ENCODE data around the gene CXCL8. TPM values are rescaled to one million over a fixed set of nuclear protein-coding genes. Genes with fewer than 3 reads are reported as not detected.
A peak's percentile ranks its signal among the peaks of the same experiment; 100 is the strongest.

Gene CXCL8
- polyA plus RNA-seq, 2 of the 4 experiments (the other 2 are of a cell fraction), result 4.4 to 57.2 TPM

DNA sequence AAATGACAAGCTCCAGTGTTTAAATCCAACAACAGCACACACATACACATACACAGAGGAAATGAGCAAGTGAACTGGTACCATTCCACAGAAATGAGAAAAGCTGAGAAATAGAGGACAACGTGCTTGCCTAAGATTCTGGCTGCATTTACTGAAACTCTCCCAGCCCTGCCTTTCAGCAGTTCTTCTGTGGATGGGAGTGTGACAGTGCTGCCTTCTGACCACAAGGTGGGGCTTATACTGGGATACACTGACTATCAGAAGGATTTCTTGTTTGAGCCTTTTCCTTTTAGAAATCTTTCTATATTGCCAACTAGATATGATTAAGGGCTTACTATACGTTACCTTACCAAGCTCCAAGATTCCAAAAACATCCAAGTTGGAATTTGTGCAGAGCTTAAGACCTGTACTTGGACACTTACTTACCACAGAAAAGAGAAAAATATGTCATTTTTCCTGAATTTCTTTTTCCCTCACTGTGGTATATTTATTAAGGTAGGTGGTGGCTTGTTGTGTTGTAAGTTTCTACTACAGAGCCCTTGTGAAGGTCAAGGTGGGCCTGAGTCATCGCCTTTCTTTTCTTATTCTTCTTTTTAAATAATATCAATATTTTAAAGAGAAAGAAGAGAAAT is 10.7 kb upstream of the CXCL8 start:
- H3K9me3 ChIP-seq, result no peaks in the 10 kb centered on the region
- TF ChIP-seq RAD21 (conservative IDR thresholded peaks at IDR 0.05 in 1 of 2, IDR thresholded peaks at IDR 0.05 in 1 of 2) (peak; percentile 61 to 69), SMC3 (IDR thresholded peaks at IDR 0.05) (peak; percentile 82)
- TF ChIP-seq, protein P1, sequence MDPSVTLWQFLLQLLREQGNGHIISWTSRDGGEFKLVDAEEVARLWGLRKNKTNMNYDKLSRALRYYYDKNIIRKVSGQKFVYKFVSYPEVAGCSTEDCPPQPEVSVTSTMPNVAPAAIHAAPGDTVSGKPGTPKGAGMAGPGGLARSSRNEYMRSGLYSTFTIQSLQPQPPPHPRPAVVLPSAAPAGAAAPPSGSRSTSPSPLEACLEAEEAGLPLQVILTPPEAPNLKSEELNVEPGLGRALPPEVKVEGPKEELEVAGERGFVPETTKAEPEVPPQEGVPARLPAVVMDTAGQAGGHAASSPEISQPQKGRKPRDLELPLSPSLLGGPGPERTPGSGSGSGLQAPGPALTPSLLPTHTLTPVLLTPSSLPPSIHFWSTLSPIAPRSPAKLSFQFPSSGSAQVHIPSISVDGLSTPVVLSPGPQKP (IDR thresholded peaks at IDR 0.05; ENCODE audit: low read depth, low read length), result no peak
- TF ChIP-seq, protein P2, sequence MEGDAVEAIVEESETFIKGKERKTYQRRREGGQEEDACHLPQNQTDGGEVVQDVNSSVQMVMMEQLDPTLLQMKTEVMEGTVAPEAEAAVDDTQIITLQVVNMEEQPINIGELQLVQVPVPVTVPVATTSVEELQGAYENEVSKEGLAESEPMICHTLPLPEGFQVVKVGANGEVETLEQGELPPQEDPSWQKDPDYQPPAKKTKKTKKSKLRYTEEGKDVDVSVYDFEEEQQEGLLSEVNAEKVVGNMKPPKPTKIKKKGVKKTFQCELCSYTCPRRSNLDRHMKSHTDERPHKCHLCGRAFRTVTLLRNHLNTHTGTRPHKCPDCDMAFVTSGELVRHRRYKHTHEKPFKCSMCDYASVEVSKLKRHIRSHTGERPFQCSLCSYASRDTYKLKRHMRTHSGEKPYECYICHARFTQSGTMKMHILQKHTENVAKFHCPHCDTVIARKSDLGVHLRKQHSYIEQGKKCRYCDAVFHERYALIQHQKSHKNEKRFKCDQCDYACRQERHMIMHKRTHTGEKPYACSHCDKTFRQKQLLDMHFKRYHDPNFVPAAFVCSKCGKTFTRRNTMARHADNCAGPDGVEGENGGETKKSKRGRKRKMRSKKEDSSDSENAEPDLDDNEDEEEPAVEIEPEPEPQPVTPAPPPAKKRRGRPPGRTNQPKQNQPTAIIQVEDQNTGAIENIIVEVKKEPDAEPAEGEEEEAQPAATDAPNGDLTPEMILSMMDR (IDR thresholded peaks at IDR 0.05), result peak; percentile 59
- ChIA-PET CTCF (interaction anchor here (0.6 to 2.7 kb wide), 28 partner anchors 12 to 526 kb away, joined by 3 to 20 read pairs (median 4); partner anchors contain the start of genes CXCL3 and CXCL8), POLR2A (no interaction called here)
- WGBS (ENCODE audit: missing lambda C conversion rate), result 21% methylated on average over 3 of the region's 3 CpGs
- peak overlapping the region; percentile 57 to 82 for H3K27ac ChIP-seq
- H3K4me3 ChIP-seq, result no peak overlapping the region
- FAIRE-seq, result no peak
- peaks cover 41% of the 10 kb centered on the region for H3K4me1 ChIP-seq
- ATAC-seq, result peak; percentile 87 to 91
- H3K4me2 ChIP-seq, result peak overlapping the region; percentile 44
- peak; percentile 43 to 71 for DNase-seq (ENCODE audit: low read depth in 1 of 2, low spot score in 1 of 2)

DNA sequence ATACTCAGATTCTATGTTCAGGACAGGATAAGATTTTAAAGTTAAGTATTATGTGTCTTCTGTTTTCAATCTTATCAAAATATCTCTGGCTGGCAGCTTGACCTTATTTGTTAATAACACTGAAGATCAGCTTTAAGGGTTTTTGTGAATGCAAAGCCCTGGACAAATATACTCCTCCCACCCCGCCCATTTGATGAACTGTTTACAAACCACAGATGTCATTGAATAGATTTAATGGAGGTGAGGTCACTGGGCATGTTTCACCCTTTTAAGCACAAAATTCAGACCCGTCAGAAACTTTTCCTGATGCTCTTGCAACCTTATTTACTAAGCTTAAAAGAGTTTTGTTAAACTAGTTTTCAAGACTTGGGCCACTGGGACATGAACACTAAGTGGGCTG is 10.1 kb upstream of the CXCL8 start:
- ChIA-PET CTCF (interaction anchor here (0.7 to 2.7 kb wide), 22 partner anchors 11 to 404 kb away, joined by 3 to 20 read pairs (median 5); partner anchors contain the start of genes CXCL3 and CXCL8), POLR2A (interaction anchor here (0.9 kb wide), 1 partner anchor 10 kb away, joined by 5 read pairs; the partner anchor contains the start of gene CXCL8)
- Histone ChIP-seq H3K4me1 (peaks cover 48% of the 10 kb centered on the region), H3K9me3 (no peaks in the 10 kb centered on the region), H3K4me2 (peak overlapping the region; percentile 44), H3K4me3 (no peak overlapping the region), H3K27ac (peak overlapping the region; percentile 46 to 82; a peak in 4 of 6 replicates)
- no peak for FAIRE-seq
- no peak for ATAC-seq
- peak in 1 of 2 experiments; percentile 48 for DNase-seq (ENCODE audit: low read depth in 1 of 2, low spot score in 1 of 2)
- 18% methylated on average over 2 of the region's 2 CpGs for WGBS (ENCODE audit: missing lambda C conversion rate)
- TF ChIP-seq RCOR1 (IDR thresholded peaks at IDR 0.05; ENCODE audit: low read depth, low read length), result no peak

DNA sequence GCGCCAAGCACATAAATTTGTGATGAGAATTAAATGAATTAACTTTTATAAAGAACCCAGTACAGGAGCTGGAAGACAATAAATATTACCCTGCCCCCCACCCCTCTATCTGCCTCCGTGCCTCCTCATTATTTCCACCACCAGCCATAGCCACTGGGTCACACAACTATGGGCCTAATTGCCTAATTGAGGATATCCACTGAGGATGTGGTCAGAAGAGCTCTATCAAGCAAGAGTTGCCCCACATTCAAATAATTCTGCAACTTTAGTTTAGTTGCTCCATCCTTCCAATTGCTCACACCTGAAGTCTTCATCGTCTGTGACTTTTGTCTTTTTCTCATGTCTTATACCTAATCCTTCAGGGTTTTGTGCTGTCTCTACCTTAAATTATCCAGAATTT is 9.5 kb upstream of the CXCL8 start:
- TF ChIP-seq EP300 (IDR thresholded peaks at IDR 0.05), result no peak
- H3K4me1 ChIP-seq, result peaks cover 50% of the 10 kb centered on the region
- H3K9me3 ChIP-seq, result no peaks in the 10 kb centered on the region
- WGBS (ENCODE audit: missing lambda C conversion rate), result 96% methylated on average over 3 of the region's 3 CpGs
- no peak overlapping the region for H3K4me3 ChIP-seq
- ATAC-seq (no peak), DNase-seq (ENCODE audit: low read depth in 1 of 2, low spot score in 1 of 2) (no peak), FAIRE-seq (no peak)
- POLR2A ChIA-PET, result interaction anchor here (0.9 kb wide), 1 partner anchor 10 kb away, joined by 5 read pairs; the partner anchor contains the start of gene CXCL8
- peak overlapping the region; percentile 46 to 82; a peak in 3 of 6 replicates for H3K27ac ChIP-seq
- CTCF ChIA-PET, result interaction anchor here (0.7 to 2.7 kb wide), 11 partner anchors 10 to 404 kb away, joined by 3 to 20 read pairs (median 4); partner anchors contain the start of gene CXCL8
- no peak overlapping the region; the same call in 2 of the 3 replicates for H3K4me2 ChIP-seq

DNA sequence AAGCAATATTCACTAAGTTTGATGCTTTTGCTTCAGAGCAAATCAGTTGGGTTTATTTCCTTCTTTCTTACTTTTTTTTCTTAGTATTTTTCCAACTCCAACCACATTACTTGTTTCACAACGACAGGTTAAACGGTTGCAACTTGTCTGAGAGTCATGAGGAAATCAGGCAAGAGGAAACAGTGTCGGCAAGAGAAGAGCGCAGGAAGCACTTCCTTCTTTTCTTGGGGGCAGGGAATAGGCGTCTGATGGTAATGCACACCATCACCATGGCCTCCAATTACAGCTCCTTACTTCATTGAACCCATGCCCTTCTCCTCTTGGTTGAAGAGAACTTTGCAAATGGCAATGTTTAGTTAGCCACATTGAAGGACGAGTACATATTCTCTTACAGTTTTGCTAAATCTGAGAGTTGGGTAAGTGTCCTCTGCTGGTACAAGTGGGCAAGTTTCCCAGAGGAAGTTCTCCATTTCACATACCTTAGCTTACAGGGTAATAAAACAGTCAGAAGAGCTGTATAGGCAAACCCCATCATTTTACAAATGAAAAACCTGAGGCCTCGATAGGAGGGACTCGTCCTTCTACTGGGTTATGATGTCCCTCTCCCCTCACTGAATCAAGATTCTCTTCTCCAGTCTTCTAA is 8.3 kb upstream of the CXCL8 start:
- WGBS (ENCODE audit: missing lambda C conversion rate), result 91% methylated on average over 8 of the region's 8 CpGs
- Histone ChIP-seq H3K4me2 (no peak overlapping the region), H3K4me1 (peaks cover 38% of the 10 kb centered on the region), H3K4me3 (no peak overlapping the region), H3K9me3 (no peaks in the 10 kb centered on the region), H3K27ac (peak overlapping the region in 1 of 2 experiments; percentile 53; a peak in 2 of 6 replicates)
- POLR2A ChIA-PET, result no interaction called here
- CTCF ChIA-PET, result interaction anchor here (1.1 kb wide), 1 partner anchor 65 kb away, joined by 4 read pairs; no protein-coding TSS in a partner anchor
- DNase-seq (ENCODE audit: low read depth in 1 of 2, low spot score in 1 of 2), result no peak
- ATAC-seq, result no peak
- no peak for FAIRE-seq
- TF ChIP-seq HOXA7 (CRISPR knock-in tag; IDR thresholded peaks at IDR 0.05), result no peak
- no peak for TF ChIP-seq GATA3 (IDR thresholded peaks at IDR 0.05; ENCODE audit: borderline replicate concordance)
- no peak for TF ChIP-seq RNF2 (IDR thresholded peaks at IDR 0.05; ENCODE audit: borderline replicate concordance, low read depth)
- TF ChIP-seq, protein P3, sequence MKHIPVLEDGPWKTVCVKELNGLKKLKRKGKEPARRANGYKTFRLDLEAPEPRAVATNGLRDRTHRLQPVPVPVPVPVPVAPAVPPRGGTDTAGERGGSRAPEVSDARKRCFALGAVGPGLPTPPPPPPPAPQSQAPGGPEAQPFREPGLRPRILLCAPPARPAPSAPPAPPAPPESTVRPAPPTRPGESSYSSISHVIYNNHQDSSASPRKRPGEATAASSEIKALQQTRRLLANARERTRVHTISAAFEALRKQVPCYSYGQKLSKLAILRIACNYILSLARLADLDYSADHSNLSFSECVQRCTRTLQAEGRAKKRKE (CRISPR knock-in tag; IDR thresholded peaks at IDR 0.05; ENCODE audit: low read depth), result no peak
- TF ChIP-seq, protein P4, sequence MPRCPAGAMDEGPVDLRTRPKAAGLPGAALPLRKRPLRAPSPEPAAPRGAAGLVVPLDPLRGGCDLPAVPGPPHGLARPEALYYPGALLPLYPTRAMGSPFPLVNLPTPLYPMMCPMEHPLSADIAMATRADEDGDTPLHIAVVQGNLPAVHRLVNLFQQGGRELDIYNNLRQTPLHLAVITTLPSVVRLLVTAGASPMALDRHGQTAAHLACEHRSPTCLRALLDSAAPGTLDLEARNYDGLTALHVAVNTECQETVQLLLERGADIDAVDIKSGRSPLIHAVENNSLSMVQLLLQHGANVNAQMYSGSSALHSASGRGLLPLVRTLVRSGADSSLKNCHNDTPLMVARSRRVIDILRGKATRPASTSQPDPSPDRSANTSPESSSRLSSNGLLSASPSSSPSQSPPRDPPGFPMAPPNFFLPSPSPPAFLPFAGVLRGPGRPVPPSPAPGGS (IDR thresholded peaks at IDR 0.05), result no peak
- TF ChIP-seq TP53 (CRISPR knock-in tag; IDR thresholded peaks at IDR 0.05), result no peak
- no peak for TF ChIP-seq SREBF2 (IDR thresholded peaks at IDR 0.05)
- TF ChIP-seq FOSL2 (IDR thresholded peaks at IDR 0.05), result no peak
- TF ChIP-seq FOSL2 (CRISPR knock-in tag; IDR thresholded peaks at IDR 0.05), result no peak
- no peak for TF ChIP-seq HEYL (CRISPR knock-in tag; IDR thresholded peaks at IDR 0.05)
- TF ChIP-seq PHF8 (IDR thresholded peaks at IDR 0.05; ENCODE audit: borderline replicate concordance, low read depth), result no peak
- no peak for TF ChIP-seq TFCP2L1 (CRISPR knock-in tag; IDR thresholded peaks at IDR 0.05)
- TF ChIP-seq HOXB5 (CRISPR knock-in tag; IDR thresholded peaks at IDR 0.05), result no peak
- TF ChIP-seq RFX5 (IDR thresholded peaks at IDR 0.05), result no peak
- TF ChIP-seq JUN (IDR thresholded peaks at IDR 0.05), result no peak
- no peak for TF ChIP-seq POLR2A (IDR thresholded peaks at IDR 0.05; ENCODE audit: low read length)

All from A549 (cell line).